ENCODE results near the gene SNCAIP.

Gene SNCAIP

DNA sequence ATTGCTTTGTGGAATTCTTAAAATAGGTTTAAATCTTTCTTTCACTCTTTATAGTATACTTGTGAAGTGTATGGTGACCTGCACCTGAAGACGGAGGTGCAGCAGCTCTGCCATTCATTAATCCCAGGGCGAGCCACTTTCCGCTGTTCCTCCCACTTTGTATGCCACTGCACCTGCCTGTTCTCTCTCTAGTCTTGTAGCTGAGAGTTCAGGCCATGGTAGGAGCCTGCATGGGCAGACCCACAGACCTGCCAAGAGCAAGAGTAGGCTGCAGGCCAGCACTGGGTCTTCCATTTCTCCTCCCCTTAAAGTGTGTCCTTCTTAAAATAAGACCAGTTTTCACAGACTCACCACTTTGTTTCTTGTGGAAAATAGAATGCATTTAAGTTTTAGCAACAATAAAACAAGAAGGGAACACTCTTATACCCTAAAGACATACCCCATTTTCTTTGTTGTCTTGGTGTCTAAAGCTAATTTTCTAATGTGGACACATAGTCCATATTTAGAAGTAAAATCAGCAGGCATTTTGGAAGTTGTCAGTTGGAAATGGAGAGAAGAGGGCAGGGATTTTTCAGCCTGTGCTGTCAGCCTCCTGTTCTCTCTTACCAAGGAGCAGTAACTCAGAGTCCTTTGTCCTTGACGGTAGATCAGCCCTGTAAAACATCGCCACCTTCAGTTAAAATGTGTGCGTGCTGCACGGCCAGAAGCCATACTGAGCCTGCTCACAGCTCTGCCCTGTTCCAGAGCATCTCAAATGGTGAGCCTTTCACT, 103.2 kb downstream of the SNCAIP start:
- Histone ChIP-seq H3K27me3 (peaks cover 40% of the 10 kb centered on the region), H3K4me1 (no peaks in the 10 kb centered on the region), H3K4me3 (ENCODE audit: low read depth, low read length) (no peak overlapping the region), H3K36me3 (no peaks in the 10 kb centered on the region), H3K9me3 (no peaks in the 10 kb centered on the region)
- peak; percentile 46 for DNase-seq
- TF ChIP-seq, protein P1, sequence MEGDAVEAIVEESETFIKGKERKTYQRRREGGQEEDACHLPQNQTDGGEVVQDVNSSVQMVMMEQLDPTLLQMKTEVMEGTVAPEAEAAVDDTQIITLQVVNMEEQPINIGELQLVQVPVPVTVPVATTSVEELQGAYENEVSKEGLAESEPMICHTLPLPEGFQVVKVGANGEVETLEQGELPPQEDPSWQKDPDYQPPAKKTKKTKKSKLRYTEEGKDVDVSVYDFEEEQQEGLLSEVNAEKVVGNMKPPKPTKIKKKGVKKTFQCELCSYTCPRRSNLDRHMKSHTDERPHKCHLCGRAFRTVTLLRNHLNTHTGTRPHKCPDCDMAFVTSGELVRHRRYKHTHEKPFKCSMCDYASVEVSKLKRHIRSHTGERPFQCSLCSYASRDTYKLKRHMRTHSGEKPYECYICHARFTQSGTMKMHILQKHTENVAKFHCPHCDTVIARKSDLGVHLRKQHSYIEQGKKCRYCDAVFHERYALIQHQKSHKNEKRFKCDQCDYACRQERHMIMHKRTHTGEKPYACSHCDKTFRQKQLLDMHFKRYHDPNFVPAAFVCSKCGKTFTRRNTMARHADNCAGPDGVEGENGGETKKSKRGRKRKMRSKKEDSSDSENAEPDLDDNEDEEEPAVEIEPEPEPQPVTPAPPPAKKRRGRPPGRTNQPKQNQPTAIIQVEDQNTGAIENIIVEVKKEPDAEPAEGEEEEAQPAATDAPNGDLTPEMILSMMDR (IDR thresholded peaks at IDR 0.05; ENCODE audit: low read depth, low read length) = peak; percentile 71

DNA sequence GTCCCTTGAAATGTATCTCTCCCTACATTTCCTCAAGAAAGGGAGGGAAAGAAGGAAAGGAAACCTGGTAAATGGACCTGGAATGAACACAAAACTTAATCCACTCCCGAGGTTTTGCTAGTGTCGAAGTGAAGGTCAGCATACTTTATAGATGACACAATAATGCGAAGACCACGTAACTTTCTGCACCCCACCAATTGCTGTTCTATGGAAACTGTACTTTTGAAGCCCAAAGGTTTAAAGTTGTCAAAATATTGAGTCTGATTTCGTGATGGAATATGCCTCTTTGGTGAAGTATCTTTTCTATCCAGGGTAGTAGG, 103.7 kb downstream of the SNCAIP start:
- no peaks in the 10 kb centered on the region for H3K4me1 ChIP-seq
- TF ChIP-seq, protein P1 (IDR thresholded peaks at IDR 0.05; ENCODE audit: low read depth, low read length) = no peak
- H3K9me3 ChIP-seq = no peaks in the 10 kb centered on the region
- H3K36me3 ChIP-seq = no peaks in the 10 kb centered on the region
- H3K4me3 ChIP-seq (ENCODE audit: low read depth, low read length) = no peak overlapping the region
- no peak for DNase-seq
- peaks cover 34% of the 10 kb centered on the region for H3K27me3 ChIP-seq

DNA sequence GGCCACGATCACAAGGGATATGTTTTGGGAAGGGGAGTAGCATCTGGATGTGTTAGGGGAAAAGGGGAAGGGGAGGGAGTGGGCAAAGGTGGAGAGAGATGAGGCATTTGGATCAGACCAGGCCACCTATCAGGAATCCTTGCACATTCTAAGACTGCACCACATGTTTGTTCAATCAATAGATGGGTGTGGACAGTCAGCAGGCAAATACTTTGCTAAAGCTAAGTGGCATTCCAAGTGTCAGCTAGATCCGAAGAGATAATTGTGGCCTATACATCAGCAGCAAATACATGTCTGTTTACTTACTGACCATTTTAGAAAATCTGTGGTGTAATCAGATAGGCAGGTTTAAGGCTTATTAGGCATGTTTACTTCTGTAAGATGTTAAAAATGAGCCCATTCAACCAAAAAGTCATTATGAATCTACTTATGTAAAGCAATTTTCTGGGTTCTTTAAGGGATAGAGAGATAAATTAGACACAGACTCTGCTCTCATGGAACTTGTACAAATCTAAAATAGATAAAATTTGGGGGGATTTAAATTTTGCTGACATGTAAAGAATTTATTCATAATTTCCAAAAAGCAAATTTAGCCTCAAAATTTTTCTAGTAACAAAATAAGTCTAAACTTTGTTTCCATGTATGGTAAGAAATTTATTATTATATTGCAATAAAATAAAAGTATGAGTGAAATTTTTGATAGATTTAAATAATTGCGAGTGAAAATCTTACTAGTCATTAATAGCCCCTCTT, 107.3 kb downstream of the SNCAIP start:
- DNase-seq = no peak
- H3K4me1 ChIP-seq = no peaks in the 10 kb centered on the region
- H3K4me3 ChIP-seq (ENCODE audit: low read depth, low read length) = no peak overlapping the region
- H3K27me3 ChIP-seq = peaks cover 26% of the 10 kb centered on the region
- H3K9me3 ChIP-seq = no peaks in the 10 kb centered on the region; the same call in 1 of the 2 replicates
- TF ChIP-seq, protein P1 (IDR thresholded peaks at IDR 0.05; ENCODE audit: low read depth, low read length) = no peak
- H3K36me3 ChIP-seq = no peaks in the 10 kb centered on the region

DNA sequence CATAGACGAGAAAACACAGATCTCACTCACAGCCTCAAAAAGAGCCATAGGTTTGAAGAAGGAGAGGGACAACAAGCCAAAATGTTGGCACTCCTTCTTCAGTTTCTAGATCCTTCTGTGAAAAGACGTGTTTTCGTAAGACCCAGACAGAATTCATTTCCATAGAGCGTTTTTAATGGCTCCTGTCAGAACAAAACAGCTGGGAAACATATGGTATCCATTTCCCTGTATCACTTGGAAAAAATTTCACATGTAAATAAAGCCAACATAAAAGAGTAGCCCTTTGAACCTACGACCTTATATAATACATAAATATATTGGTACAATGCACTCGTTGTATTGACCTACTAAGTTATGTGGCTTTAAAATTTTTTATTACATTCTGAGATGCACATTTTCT, 108.1 kb downstream of the SNCAIP start:
- H3K27me3 ChIP-seq = peaks cover 26% of the 10 kb centered on the region
- TF ChIP-seq, protein P1 (IDR thresholded peaks at IDR 0.05; ENCODE audit: low read depth, low read length) = no peak

DNA sequence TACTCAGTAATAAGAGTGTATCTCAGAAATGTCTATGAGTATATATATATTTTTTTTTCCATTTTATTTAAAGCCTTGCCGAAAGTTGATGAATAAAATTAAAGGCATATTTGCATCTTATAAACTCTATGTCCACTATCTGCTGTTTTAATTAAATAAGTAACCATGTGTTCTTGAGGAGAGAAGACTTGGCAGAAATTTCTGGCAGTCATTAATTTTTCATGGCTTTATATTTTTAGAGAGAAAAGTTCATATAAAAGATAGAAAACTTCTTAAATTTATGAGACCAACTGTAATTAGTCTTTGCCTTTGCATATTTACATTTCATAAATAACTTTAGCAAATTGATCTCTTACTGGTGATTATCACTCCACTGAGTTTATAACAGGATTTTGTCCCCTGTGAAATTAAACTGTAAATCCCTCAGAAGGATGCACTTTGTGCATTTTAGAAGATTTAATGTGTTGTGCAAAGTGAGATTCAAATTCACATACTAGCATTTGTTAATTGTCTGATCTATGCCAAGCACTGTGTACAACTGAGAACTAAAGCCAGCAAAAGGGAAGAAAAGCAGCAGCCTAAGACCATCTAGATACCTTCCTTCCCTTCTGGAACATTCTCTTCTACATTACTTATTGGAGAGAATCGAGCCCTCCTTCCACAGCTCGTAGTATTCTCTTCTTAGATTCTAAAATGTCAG, 108.7 kb downstream of the SNCAIP start:
- TF ChIP-seq, protein P1 (IDR thresholded peaks at IDR 0.05; ENCODE audit: low read depth, low read length) = no peak
- Histone ChIP-seq H3K9me3 (no peaks in the 10 kb centered on the region; the same call in 1 of the 2 replicates), H3K4me1 (no peaks in the 10 kb centered on the region)

More for the DNA sequence above, 108.1 kb downstream of the SNCAIP start:
- no peak for DNase-seq
- Histone ChIP-seq H3K36me3 (no peaks in the 10 kb centered on the region), H3K9me3 (no peaks in the 10 kb centered on the region; the same call in 1 of the 2 replicates), H3K4me3 (ENCODE audit: low read depth, low read length) (no peak overlapping the region), H3K4me1 (no peaks in the 10 kb centered on the region)

More for the DNA sequence above, 108.7 kb downstream of the SNCAIP start:
- no peak for DNase-seq
- Histone ChIP-seq H3K4me3 (ENCODE audit: low read depth, low read length) (no peak overlapping the region), H3K27me3 (peaks cover 26% of the 10 kb centered on the region), H3K36me3 (no peaks in the 10 kb centered on the region)
